Activated CD8-positive, alpha-beta memory T cell treated with anti-CD3 and anti-CD28 coated beads, Interleukin-2, amount 10 ng/mL, durations not matched to agents 7 days and 5 days (primary cell): ENCODE results near the gene KIF3A. TPM values are rescaled to one million over a fixed set of nuclear protein-coding genes. Genes with fewer than 3 reads are reported as not detected.
A peak's percentile ranks its signal among the peaks of the same experiment; 100 is the strongest.

Experiments used
- ATAC-seq: fragments of 150-1000 bp; cut with Tn5 transposase; one replicate; pipeline ENCODE4 v1.10.0; 2021; ENCODE audit warnings: moderate library complexity
- CTCF ChIA-PET: fragments of 350-600 bp; sonication (Branson Sonifier 250); formaldehyde crosslinking; loops from one replicate; lab custom pipeline; 2021; ENCODE audit warnings: antibody characterized with exemption; lab: Charles Lee
- DNase-seq: peaks from one replicate; pipeline ENCODE4 v3.0.0-alpha.2; 2020
- H3K27ac Mint-ChIP-seq: one replicate; pipeline ENCODE4 v1.8.0; 2021; ENCODE audit warnings: mild to moderate bottlenecking, mixed read lengths
- H3K27me3 Mint-ChIP-seq: one replicate; pipeline ENCODE4 v1.8.0; 2021; ENCODE audit warnings: mixed read lengths
- H3K36me3 Mint-ChIP-seq: one replicate; pipeline ENCODE4 v1.8.0; 2021; ENCODE audit warnings: mild to moderate bottlenecking, mixed read lengths
- H3K4me1 Mint-ChIP-seq: one replicate; pipeline ENCODE4 v1.8.0; 2021; ENCODE audit warnings: mixed read lengths
- H3K4me3 Mint-ChIP-seq: one replicate; pipeline ENCODE4 v1.8.0; 2021; ENCODE audit warnings: mild to moderate bottlenecking, moderate library complexity, mixed read lengths
- H3K9me3 Mint-ChIP-seq: one replicate; pipeline ENCODE4 v1.8.0; 2022; ENCODE audit warnings: low read depth, mixed read lengths
- total RNA-seq, 2 experiments: library from RNA; stranded (reverse); gene quantifications; one replicate each; pipeline ENCODE4 v1.2.3, GENCODE V29; 2021

Gene KIF3A
- total RNA-seq, 2 experiments from 2014 or later: 18.2 to 38.8 TPM

GRCh38 chr5:132664696-132665209 is 72.6 kb downstream of the KIF3A start:
- Mint-ChIP-seq H3K4me1 (peaks cover 55% of the 10 kb centered on the region), H3K36me3 (no peaks in the 10 kb centered on the region), H3K27me3 (no peaks in the 10 kb centered on the region), H3K4me3 (no peak overlapping the region), H3K27ac (peak overlapping the region; percentile 90), H3K9me3 (no peaks in the 10 kb centered on the region)
- no peak for ATAC-seq
- DNase-seq: no peak
- CTCF ChIA-PET: interaction anchor here (0.5 kb wide), 1 partner anchor 106 kb away, joined by 4 read pairs; no protein-coding TSS in a partner anchor

- CTCF ChIA-PET: interaction anchor here (0.5 to 0.9 kb wide), 2 partner anchors 106 to 168 kb away, joined by 3 to 4 read pairs; no protein-coding TSS in a partner anchor
- H3K4me3 Mint-ChIP-seq: no peak overlapping the region
- peaks cover 55% of the 10 kb centered on the region for H3K4me1 Mint-ChIP-seq
- no peaks in the 10 kb centered on the region for H3K36me3 Mint-ChIP-seq
- peak; percentile 59 for DNase-seq
- no peaks in the 10 kb centered on the region for H3K9me3 Mint-ChIP-seq
- H3K27ac Mint-ChIP-seq: peak overlapping the region; percentile 90
- H3K27me3 Mint-ChIP-seq: no peaks in the 10 kb centered on the region
- ATAC-seq: peak; percentile 18
These were observed 73.3 kb downstream of the KIF3A start for GRCh38 chr5:132663771-132664695.

GRCh38 chr5:132662925-132663770 is 74.2 kb downstream of the KIF3A start:
- Mint-ChIP-seq H3K4me3 (no peak overlapping the region), H3K27ac (peak overlapping the region; percentile 90), H3K9me3 (no peaks in the 10 kb centered on the region), H3K27me3 (no peaks in the 10 kb centered on the region), H3K36me3 (no peaks in the 10 kb centered on the region), H3K4me1 (peaks cover 61% of the 10 kb centered on the region)
- peak; percentile 70 for ATAC-seq
- peak; percentile 66 for DNase-seq
- CTCF ChIA-PET: interaction anchor here (0.8 to 4.2 kb wide), 3 partner anchors 19 to 167 kb away, joined by 3 to 15 read pairs (median 3); no protein-coding TSS in a partner anchor

GRCh38 chr5:132662004-132662401 is 75.3 kb downstream of the KIF3A start:
- Mint-ChIP-seq H3K36me3 (no peaks in the 10 kb centered on the region), H3K4me1 (peaks cover 66% of the 10 kb centered on the region), H3K4me3 (no peak overlapping the region), H3K27me3 (no peaks in the 10 kb centered on the region), H3K9me3 (no peaks in the 10 kb centered on the region), H3K27ac (peak overlapping the region; percentile 60)
- ATAC-seq (no peak), DNase-seq (no peak)
- CTCF ChIA-PET: interaction anchor here (0.7 to 4.2 kb wide), 4 partner anchors 13 to 158 kb away, joined by 3 to 15 read pairs (median 4); no protein-coding TSS in a partner anchor

GRCh38 chr5:132661231-132662003 is 75.9 kb downstream of the KIF3A start:
- Mint-ChIP-seq H3K4me3 (no peak overlapping the region), H3K27ac (peak overlapping the region; percentile 60), H3K36me3 (no peaks in the 10 kb centered on the region), H3K9me3 (no peaks in the 10 kb centered on the region), H3K27me3 (peaks cover 3% of the 10 kb centered on the region), H3K4me1 (peaks cover 66% of the 10 kb centered on the region)
- CTCF ChIA-PET: interaction anchor here (0.7 to 4.2 kb wide), 6 partner anchors 14 to 159 kb away, joined by 3 to 15 read pairs (median 4); no protein-coding TSS in a partner anchor
- DNase-seq (no peak), ATAC-seq (no peak)

- DNase-seq (no peak), ATAC-seq (no peak)
- no peak overlapping the region for H3K27ac Mint-ChIP-seq
- H3K4me3 Mint-ChIP-seq: no peak overlapping the region
- H3K36me3 Mint-ChIP-seq: no peaks in the 10 kb centered on the region
- H3K9me3 Mint-ChIP-seq: no peaks in the 10 kb centered on the region
- CTCF ChIA-PET: interaction anchor here (1.3 to 4.2 kb wide), 5 partner anchors 14 to 133 kb away, joined by 3 to 15 read pairs (median 4); no protein-coding TSS in a partner anchor
- peaks cover 65% of the 10 kb centered on the region for H3K4me1 Mint-ChIP-seq
- H3K27me3 Mint-ChIP-seq: peaks cover 4% of the 10 kb centered on the region
These were observed 77.5 kb downstream of the KIF3A start for GRCh38 chr5:132659598-132660493.

GRCh38 chr5:132658381-132659302 is 78.7 kb downstream of the KIF3A start:
- peaks cover 12% of the 10 kb centered on the region for H3K27me3 Mint-ChIP-seq
- H3K36me3 Mint-ChIP-seq: no peaks in the 10 kb centered on the region
- peaks cover 58% of the 10 kb centered on the region for H3K4me1 Mint-ChIP-seq
- H3K27ac Mint-ChIP-seq: no peak overlapping the region
- no peak overlapping the region for H3K4me3 Mint-ChIP-seq
- CTCF ChIA-PET: interaction anchor here (0.9 to 1.6 kb wide), 5 partner anchors 21 to 178 kb away, joined by 3 to 4 read pairs (median 3); no protein-coding TSS in a partner anchor
- ATAC-seq (no peak), DNase-seq (no peak)
- no peaks in the 10 kb centered on the region for H3K9me3 Mint-ChIP-seq

- Mint-ChIP-seq H3K4me1 (peaks cover 50% of the 10 kb centered on the region), H3K9me3 (no peaks in the 10 kb centered on the region), H3K4me3 (peak within 1 kb of the TSS; percentile 39), H3K27ac (peak within 1 kb of the TSS; percentile 69), H3K36me3 (no peaks in the 10 kb centered on the region), H3K27me3 (peaks cover 15% of the 10 kb centered on the region)
- DNase-seq (no peak), ATAC-seq (no peak)
- CTCF ChIA-PET: interaction anchor here (0.9 to 1.5 kb wide), 3 partner anchors 60 to 162 kb away, joined by 3 to 4 read pairs (median 3); no protein-coding TSS in a partner anchor
These were observed 79.5 kb downstream of the KIF3A start, which contains the start of gene IL13 for GRCh38 chr5:132657676-132658380. IL13 (plus strand) TSS chr5:132658173; CDS start chr5:132658187, 14 bp downstream.

- Mint-ChIP-seq H3K27ac (peak overlapping the region; percentile 69), H3K27me3 (peaks cover 15% of the 10 kb centered on the region), H3K36me3 (peaks cover 1% of the 10 kb centered on the region), H3K4me1 (peaks cover 41% of the 10 kb centered on the region), H3K9me3 (no peaks in the 10 kb centered on the region), H3K4me3 (peak overlapping the region; percentile 39)
- ATAC-seq (peak; percentile 35), DNase-seq (no peak)
- CTCF ChIA-PET: no interaction called here
These were observed 80.5 kb downstream of the KIF3A start for GRCh38 chr5:132656774-132657355.
